ENCODE data around the gene PODNL1. TPM values are rescaled to one million over a fixed set of nuclear protein-coding genes. Genes with fewer than 3 reads are reported as not detected.

The PODNL1 gene
- total and polyA plus RNA-seq, 2 of the 8 experiments (the other 6 are each of a cell fraction or from before 2014, with no cell fraction given), result 1.0 to 1.5 TPM

- TF ChIP-seq, protein P1, sequence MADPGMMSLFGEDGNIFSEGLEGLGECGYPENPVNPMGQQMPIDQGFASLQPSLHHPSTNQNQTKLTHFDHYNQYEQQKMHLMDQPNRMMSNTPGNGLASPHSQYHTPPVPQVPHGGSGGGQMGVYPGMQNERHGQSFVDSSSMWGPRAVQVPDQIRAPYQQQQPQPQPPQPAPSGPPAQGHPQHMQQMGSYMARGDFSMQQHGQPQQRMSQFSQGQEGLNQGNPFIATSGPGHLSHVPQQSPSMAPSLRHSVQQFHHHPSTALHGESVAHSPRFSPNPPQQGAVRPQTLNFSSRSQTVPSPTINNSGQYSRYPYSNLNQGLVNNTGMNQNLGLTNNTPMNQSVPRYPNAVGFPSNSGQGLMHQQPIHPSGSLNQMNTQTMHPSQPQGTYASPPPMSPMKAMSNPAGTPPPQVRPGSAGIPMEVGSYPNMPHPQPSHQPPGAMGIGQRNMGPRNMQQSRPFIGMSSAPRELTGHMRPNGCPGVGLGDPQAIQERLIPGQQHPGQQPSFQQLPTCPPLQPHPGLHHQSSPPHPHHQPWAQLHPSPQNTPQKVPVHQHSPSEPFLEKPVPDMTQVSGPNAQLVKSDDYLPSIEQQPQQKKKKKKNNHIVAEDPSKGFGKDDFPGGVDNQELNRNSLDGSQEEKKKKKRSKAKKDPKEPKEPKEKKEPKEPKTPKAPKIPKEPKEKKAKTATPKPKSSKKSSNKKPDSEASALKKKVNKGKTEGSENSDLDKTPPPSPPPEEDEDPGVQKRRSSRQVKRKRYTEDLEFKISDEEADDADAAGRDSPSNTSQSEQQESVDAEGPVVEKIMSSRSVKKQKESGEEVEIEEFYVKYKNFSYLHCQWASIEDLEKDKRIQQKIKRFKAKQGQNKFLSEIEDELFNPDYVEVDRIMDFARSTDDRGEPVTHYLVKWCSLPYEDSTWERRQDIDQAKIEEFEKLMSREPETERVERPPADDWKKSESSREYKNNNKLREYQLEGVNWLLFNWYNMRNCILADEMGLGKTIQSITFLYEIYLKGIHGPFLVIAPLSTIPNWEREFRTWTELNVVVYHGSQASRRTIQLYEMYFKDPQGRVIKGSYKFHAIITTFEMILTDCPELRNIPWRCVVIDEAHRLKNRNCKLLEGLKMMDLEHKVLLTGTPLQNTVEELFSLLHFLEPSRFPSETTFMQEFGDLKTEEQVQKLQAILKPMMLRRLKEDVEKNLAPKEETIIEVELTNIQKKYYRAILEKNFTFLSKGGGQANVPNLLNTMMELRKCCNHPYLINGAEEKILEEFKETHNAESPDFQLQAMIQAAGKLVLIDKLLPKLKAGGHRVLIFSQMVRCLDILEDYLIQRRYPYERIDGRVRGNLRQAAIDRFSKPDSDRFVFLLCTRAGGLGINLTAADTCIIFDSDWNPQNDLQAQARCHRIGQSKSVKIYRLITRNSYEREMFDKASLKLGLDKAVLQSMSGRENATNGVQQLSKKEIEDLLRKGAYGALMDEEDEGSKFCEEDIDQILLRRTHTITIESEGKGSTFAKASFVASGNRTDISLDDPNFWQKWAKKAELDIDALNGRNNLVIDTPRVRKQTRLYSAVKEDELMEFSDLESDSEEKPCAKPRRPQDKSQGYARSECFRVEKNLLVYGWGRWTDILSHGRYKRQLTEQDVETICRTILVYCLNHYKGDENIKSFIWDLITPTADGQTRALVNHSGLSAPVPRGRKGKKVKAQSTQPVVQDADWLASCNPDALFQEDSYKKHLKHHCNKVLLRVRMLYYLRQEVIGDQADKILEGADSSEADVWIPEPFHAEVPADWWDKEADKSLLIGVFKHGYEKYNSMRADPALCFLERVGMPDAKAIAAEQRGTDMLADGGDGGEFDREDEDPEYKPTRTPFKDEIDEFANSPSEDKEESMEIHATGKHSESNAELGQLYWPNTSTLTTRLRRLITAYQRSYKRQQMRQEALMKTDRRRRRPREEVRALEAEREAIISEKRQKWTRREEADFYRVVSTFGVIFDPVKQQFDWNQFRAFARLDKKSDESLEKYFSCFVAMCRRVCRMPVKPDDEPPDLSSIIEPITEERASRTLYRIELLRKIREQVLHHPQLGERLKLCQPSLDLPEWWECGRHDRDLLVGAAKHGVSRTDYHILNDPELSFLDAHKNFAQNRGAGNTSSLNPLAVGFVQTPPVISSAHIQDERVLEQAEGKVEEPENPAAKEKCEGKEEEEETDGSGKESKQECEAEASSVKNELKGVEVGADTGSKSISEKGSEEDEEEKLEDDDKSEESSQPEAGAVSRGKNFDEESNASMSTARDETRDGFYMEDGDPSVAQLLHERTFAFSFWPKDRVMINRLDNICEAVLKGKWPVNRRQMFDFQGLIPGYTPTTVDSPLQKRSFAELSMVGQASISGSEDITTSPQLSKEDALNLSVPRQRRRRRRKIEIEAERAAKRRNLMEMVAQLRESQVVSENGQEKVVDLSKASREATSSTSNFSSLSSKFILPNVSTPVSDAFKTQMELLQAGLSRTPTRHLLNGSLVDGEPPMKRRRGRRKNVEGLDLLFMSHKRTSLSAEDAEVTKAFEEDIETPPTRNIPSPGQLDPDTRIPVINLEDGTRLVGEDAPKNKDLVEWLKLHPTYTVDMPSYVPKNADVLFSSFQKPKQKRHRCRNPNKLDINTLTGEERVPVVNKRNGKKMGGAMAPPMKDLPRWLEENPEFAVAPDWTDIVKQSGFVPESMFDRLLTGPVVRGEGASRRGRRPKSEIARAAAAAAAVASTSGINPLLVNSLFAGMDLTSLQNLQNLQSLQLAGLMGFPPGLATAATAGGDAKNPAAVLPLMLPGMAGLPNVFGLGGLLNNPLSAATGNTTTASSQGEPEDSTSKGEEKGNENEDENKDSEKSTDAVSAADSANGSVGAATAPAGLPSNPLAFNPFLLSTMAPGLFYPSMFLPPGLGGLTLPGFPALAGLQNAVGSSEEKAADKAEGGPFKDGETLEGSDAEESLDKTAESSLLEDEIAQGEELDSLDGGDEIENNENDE (IDR thresholded peaks at IDR 0.05; ENCODE audit: insufficient replicate concordance, low read length), result no peak
- no peak for TF ChIP-seq USF2 (IDR thresholded peaks at IDR 0.05; ENCODE audit: low read length)
- TF ChIP-seq JUND (IDR thresholded peaks at IDR 0.05; ENCODE audit: low read length), result no peak
- TF ChIP-seq PHF8 (conservative IDR thresholded peaks at IDR 0.05; ENCODE audit: low read depth, low read length), result no peak
Measured at GRCh38 chr19:13887517-13887916, 50.7 kb downstream of the PODNL1 start (continued).

Data from H1 (cell line).